Measurements from ENCODE around the gene PAQR9. TPM values are rescaled to one million over a fixed set of nuclear protein-coding genes. Genes with fewer than 3 reads are reported as not detected.
A peak's percentile ranks its signal among the peaks of the same experiment; 100 is the strongest.

PAQR9 gene
- total RNA-seq, 1 donor from 2014 or later: 11.5 TPM

- DNase-seq (ENCODE audit: low spot score) (no peak), ATAC-seq (peak; percentile 74)
These were observed 37.0 kb downstream of the PAQR9 start for GRCh38 chr3:142926368-142926944.

GRCh38 chr3:142925140-142925539, 38.3 kb downstream of the PAQR9 start:
- no peak for DNase-seq (ENCODE audit: low spot score)
- ATAC-seq: no peak

- ATAC-seq: no peak
These were observed 39.8 kb downstream of the PAQR9 start for GRCh38 chr3:142923694-142924093.

GRCh38 chr3:142916605-142917004, 46.9 kb downstream of the PAQR9 start:
- ATAC-seq (no peak), DNase-seq (ENCODE audit: low spot score) (no peak)

More at GRCh38 chr3:142923694-142924093, 39.8 kb downstream of the PAQR9 start:
- DNase-seq (ENCODE audit: low spot score): no peak

- DNase-seq (ENCODE audit: low spot score): no peak
- ATAC-seq: no peak
These were observed 47.8 kb downstream of the PAQR9 start for GRCh38 chr3:142915636-142916035.

- DNase-seq (ENCODE audit: low spot score) (no peak), ATAC-seq (no peak)
These were observed 49.1 kb downstream of the PAQR9 start for GRCh38 chr3:142914286-142914811.

GRCh38 chr3:142913432-142913831, 50.0 kb downstream of the PAQR9 start:
- ATAC-seq (no peak), DNase-seq (ENCODE audit: low spot score) (no peak)

DNA sequence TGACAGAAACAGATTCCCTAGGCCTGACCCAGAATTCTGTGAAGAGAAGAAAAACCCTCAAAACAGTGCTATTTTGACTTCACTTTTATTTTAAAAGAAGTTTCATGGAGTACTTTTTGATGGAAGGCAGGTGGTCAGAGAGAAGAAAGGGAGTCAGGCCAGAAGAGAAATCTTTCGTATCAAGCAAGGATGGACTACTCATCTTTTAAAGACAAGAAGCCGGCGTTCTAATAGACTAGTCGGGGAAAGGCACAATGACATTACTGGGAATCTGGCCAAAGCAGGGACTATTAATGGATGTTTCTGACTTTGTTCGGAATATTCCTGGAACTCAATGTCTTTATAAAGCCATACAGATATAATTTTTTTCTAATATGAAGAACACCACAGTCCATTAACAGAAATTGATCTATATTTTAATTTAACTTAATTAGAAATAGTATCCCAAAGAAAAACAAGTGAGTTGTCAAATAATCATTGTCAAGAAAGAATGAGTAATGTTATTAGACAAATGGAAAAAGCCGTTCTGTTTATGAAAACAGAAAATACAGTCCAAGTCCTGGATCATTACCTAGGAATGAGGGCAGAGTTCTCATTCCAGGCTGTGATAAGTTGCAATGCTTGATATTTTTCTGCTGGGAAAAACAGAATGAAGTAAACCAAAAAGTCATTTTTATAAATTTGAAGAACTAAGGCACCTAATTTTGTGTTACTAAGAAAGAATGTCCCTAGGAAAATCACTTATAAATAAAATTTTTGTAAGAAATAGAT, 50.9 kb downstream of the PAQR9 start:
- no peak for DNase-seq (ENCODE audit: low spot score)
- peak; percentile 37 for ATAC-seq

Other genes starting within 250 kb of the PAQR9 start
- 0.43 TPM for gene TRPC1, start 239.6 kb downstream of the PAQR9 start, total RNA-seq
- 8.2 TPM for gene PCOLCE2, start 74.6 kb downstream of the PAQR9 start, total RNA-seq
- gene U2SURP, start 37.9 kb upstream of the PAQR9 start, total RNA-seq: 25.6 TPM
- 1.2 TPM for gene CHST2, start 156.1 kb upstream of the PAQR9 start, total RNA-seq